ENCODE measurements around the gene UXT. TPM values are rescaled to one million over a fixed set of nuclear protein-coding genes. Genes with fewer than 3 reads are reported as not detected.
A peak's percentile ranks its signal among the peaks of the same experiment; 100 is the strongest.

UXT gene
- polyA plus RNA-seq, 1 donor from 2014 or later = 153 TPM

GRCh38 chrX:47648376-47648775 is 10.6 kb downstream of the UXT start:
- H3K79me2 ChIP-seq (replicated peaks; ENCODE audit: insufficient read depth, low read length) = peaks cover 2% of the 10 kb centered on the region
- H3K9ac ChIP-seq (ENCODE audit: low read length) = no peak overlapping the region
- H3F3A ChIP-seq (ENCODE audit: insufficient read depth, low read length, poor library complexity, severe bottlenecking) = no peaks in the 10 kb centered on the region
- no peak overlapping the region for H2AFZ ChIP-seq (ENCODE audit: low read depth, low read length)
- no peaks in the 10 kb centered on the region for H3K9me2 ChIP-seq (ENCODE audit: insufficient read depth, low read length)
- no peak overlapping the region for H3K27ac ChIP-seq (ENCODE audit: low read length)
- TF ChIP-seq TAF1 (IDR thresholded peaks at IDR 0.05; ENCODE audit: low read depth) = no peak
- no peak for TF ChIP-seq RAD21 (conservative IDR thresholded peaks at IDR 0.05)
- TF ChIP-seq EP300 (conservative IDR thresholded peaks at IDR 0.05; ENCODE audit: poor library complexity, severe bottlenecking) = no peak
- no peak for TF ChIP-seq SMC3 (conservative IDR thresholded peaks at IDR 0.05; ENCODE audit: poor library complexity)
- TF ChIP-seq EZH2 (IDR thresholded peaks at IDR 0.05; ENCODE audit: borderline replicate concordance, insufficient read depth, low read length, poor library complexity, severe bottlenecking) = no peak
- TF ChIP-seq CTCF (IDR thresholded peaks at IDR 0.05; ENCODE audit: poor library complexity, severe bottlenecking) = no peak
- no peak for TF ChIP-seq MXI1 (conservative IDR thresholded peaks at IDR 0.05; ENCODE audit: poor library complexity, severe bottlenecking)
- no peak for TF ChIP-seq REST (IDR thresholded peaks at IDR 0.05; ENCODE audit: borderline replicate concordance)
- no peak for TF ChIP-seq POLR2AphosphoS5 (IDR thresholded peaks at IDR 0.05)
- no peaks in the 10 kb centered on the region for H3K36me3 ChIP-seq (ENCODE audit: insufficient read depth, low read length)
- H3K4me2 ChIP-seq (ENCODE audit: low read length) = no peak overlapping the region
- H4K20me1 ChIP-seq (ENCODE audit: insufficient read depth) = no peaks in the 10 kb centered on the region
- no peaks in the 10 kb centered on the region for H3K9me3 ChIP-seq (ENCODE audit: low read length)
- peak overlapping the region; percentile 85 for H3K4me3 ChIP-seq (ENCODE audit: low read length)
- no peaks in the 10 kb centered on the region for H3K27me3 ChIP-seq (ENCODE audit: insufficient read depth, low read depth, low read length)

GRCh38 chrX:47646636-47647035 is 12.3 kb downstream of the UXT start:
- Histone ChIP-seq H3K4me2 (ENCODE audit: low read length) (no peak overlapping the region), H4K20me1 (ENCODE audit: insufficient read depth) (no peaks in the 10 kb centered on the region), H3K4me3 (ENCODE audit: low read length) (no peak overlapping the region), H3K27ac (ENCODE audit: low read length) (no peak overlapping the region), H3K27me3 (ENCODE audit: insufficient read depth, low read depth, low read length) (no peaks in the 10 kb centered on the region), H3K9me3 (ENCODE audit: low read length) (no peaks in the 10 kb centered on the region), H3F3A (ENCODE audit: insufficient read depth, low read length, poor library complexity, severe bottlenecking) (no peaks in the 10 kb centered on the region), H3K79me2 (replicated peaks; ENCODE audit: insufficient read depth, low read length) (peaks cover 2% of the 10 kb centered on the region), H3K9me2 (ENCODE audit: insufficient read depth, low read length) (no peaks in the 10 kb centered on the region), H3K9ac (ENCODE audit: low read length) (no peak overlapping the region), H2AFZ (ENCODE audit: low read depth, low read length) (no peak overlapping the region), H3K36me3 (ENCODE audit: insufficient read depth, low read length) (no peaks in the 10 kb centered on the region)
- TF ChIP-seq POLR2AphosphoS5 (IDR thresholded peaks at IDR 0.05) = no peak
- TF ChIP-seq MXI1 (conservative IDR thresholded peaks at IDR 0.05; ENCODE audit: poor library complexity, severe bottlenecking) = no peak
- TF ChIP-seq TAF1 (IDR thresholded peaks at IDR 0.05; ENCODE audit: low read depth) = no peak
- no peak for TF ChIP-seq CTCF (IDR thresholded peaks at IDR 0.05; ENCODE audit: poor library complexity, severe bottlenecking)
- no peak for TF ChIP-seq RAD21 (conservative IDR thresholded peaks at IDR 0.05)
- TF ChIP-seq REST (IDR thresholded peaks at IDR 0.05; ENCODE audit: borderline replicate concordance) = no peak
- no peak for TF ChIP-seq EP300 (conservative IDR thresholded peaks at IDR 0.05; ENCODE audit: poor library complexity, severe bottlenecking)
- TF ChIP-seq SMC3 (conservative IDR thresholded peaks at IDR 0.05; ENCODE audit: poor library complexity) = no peak
- no peak for TF ChIP-seq EZH2 (IDR thresholded peaks at IDR 0.05; ENCODE audit: borderline replicate concordance, insufficient read depth, low read length, poor library complexity, severe bottlenecking)
